A673 (cell line): ENCODE results near the gene SGCD. TPM values are rescaled to one million over a fixed set of nuclear protein-coding genes. Genes with fewer than 3 reads are reported as not detected.

ENCODE experiments used
- BruUV-seq: library from RNA; stranded (reverse); fragments of 400-500 nt; replicated peaks from 2 replicates; lab custom pipeline; 2021; lab: Mats Ljungman, UMichigan
- CTCF ChIA-PET: fragments of 300-600 bp; sonication (Branson Sonifier 250); formaldehyde crosslinking; loops from one replicate; lab custom pipeline; 2022; ENCODE audit warnings: antibody characterized with exemption; lab: Charles Lee
- POLR2A ChIA-PET: fragments of 300-600 bp; sonication (Branson Sonifier 250); formaldehyde crosslinking; loops from one replicate; lab custom pipeline; 2022; ENCODE audit warnings: antibody characterized with exemption; ENCODE audit not compliant: low non-redundant PET; lab: Charles Lee
- DNase-seq: peaks from one replicate; pipeline ENCODE4 v3.0.0-alpha.2; 2015; ENCODE audit warnings: low spot score
- H3K27ac ChIP-seq: fragments of 200-600 bp; sonication (generic); 2 replicates; pipeline ENCODE4 v1.5.1; 2016; ENCODE audit warnings: mixed run types, low read depth, mild to moderate bottlenecking, mixed read lengths, antibody characterized with exemption, low read length; ENCODE audit not compliant: poor library complexity, severe bottlenecking
- H3K27me3 ChIP-seq: fragments of 200-600 bp; sonication (generic); replicated peaks from 2 replicates; pipeline ENCODE4 v1.6.1; 2017; ENCODE audit warnings: mixed run types, low read depth, mild to moderate bottlenecking, mixed read lengths, antibody characterized with exemption, low read length; ENCODE audit not compliant: insufficient read depth, poor library complexity
- H3K36me3 ChIP-seq: fragments of 200-600 bp; sonication (generic); 2 replicates; pipeline ENCODE4 v1.6.1; 2016; ENCODE audit warnings: mixed run types, mild to moderate bottlenecking, mixed read lengths, antibody characterized with exemption, low read length; ENCODE audit not compliant: insufficient read depth, poor library complexity, severe bottlenecking
- H3K4me1 ChIP-seq: fragments of 200-600 bp; sonication (generic); 2 replicates; pipeline ENCODE4 v1.6.1; 2017; ENCODE audit warnings: mixed run types, mild to moderate bottlenecking, mixed read lengths, antibody characterized with exemption, low read length; ENCODE audit not compliant: insufficient read depth, poor library complexity, severe bottlenecking
- H3K4me3 ChIP-seq: fragments of 200-600 bp; sonication (generic); 2 replicates; pipeline ENCODE4 v1.5.1; 2016; ENCODE audit warnings: low read depth, mixed run types, mild to moderate bottlenecking, mixed read lengths, low read length; ENCODE audit not compliant: poor library complexity, severe bottlenecking
- H3K9me3 ChIP-seq: fragments of 200-600 bp; sonication (generic); 2 replicates; pipeline ENCODE4 v1.6.1; 2016; ENCODE audit warnings: mixed run types, low read depth, mild to moderate bottlenecking, mixed read lengths, antibody characterized with exemption, low read length; ENCODE audit not compliant: poor library complexity, severe bottlenecking
- EZH2 ChIP-seq: fragments of 200-600 bp; sonication (generic); IDR thresholded peaks from 2 replicates; pipeline ENCODE4 v1.6.1; 2017; ENCODE audit warnings: borderline replicate concordance, low read depth, mild to moderate bottlenecking, mixed read lengths, antibody characterized with exemption, low read length; ENCODE audit not compliant: poor library complexity, severe bottlenecking
- intact Hi-C: fragments of 100-400 bp; cut with micrococcal nuclease; formaldehyde crosslinking; loops from one replicate; pipeline ENCODE4 v1.10.0; 2022; ENCODE audit not compliant: unreplicated experiment
- total RNA-seq: library from RNA; stranded (reverse); gene quantifications from 2 replicates; pipeline ENCODE4 v1.2.3, GENCODE V29; 2021
- TF ChIP-seq, protein P1 (sequence below): fragments of 300-800, 200-600 bp; sonication (generic); conservative IDR thresholded peaks from 2 replicates; pipeline ENCODE4 v1.5.1; 2017; ENCODE audit warnings: low read depth, mild to moderate bottlenecking, antibody characterized with exemption, low read length, moderate library complexity, mixed read lengths

Gene SGCD
- total RNA-seq, 1 experiment from 2014 or later: 0.17 TPM

GRCh38 chr5:156680831-156681230, 353.9 kb downstream of the SGCD start:
- ChIA-PET POLR2A (no interaction called here), CTCF (no interaction called here)
- Histone ChIP-seq H3K36me3 (no peaks in the 10 kb centered on the region), H3K27me3 (no peaks in the 10 kb centered on the region), H3K4me3 (no peak overlapping the region), H3K9me3 (no peaks in the 10 kb centered on the region), H3K4me1 (no peaks in the 10 kb centered on the region), H3K27ac (no peak overlapping the region)
- TF ChIP-seq, protein P1, sequence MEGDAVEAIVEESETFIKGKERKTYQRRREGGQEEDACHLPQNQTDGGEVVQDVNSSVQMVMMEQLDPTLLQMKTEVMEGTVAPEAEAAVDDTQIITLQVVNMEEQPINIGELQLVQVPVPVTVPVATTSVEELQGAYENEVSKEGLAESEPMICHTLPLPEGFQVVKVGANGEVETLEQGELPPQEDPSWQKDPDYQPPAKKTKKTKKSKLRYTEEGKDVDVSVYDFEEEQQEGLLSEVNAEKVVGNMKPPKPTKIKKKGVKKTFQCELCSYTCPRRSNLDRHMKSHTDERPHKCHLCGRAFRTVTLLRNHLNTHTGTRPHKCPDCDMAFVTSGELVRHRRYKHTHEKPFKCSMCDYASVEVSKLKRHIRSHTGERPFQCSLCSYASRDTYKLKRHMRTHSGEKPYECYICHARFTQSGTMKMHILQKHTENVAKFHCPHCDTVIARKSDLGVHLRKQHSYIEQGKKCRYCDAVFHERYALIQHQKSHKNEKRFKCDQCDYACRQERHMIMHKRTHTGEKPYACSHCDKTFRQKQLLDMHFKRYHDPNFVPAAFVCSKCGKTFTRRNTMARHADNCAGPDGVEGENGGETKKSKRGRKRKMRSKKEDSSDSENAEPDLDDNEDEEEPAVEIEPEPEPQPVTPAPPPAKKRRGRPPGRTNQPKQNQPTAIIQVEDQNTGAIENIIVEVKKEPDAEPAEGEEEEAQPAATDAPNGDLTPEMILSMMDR: no peak
- TF ChIP-seq EZH2: no peak
- DNase-seq: no peak
- no TSS peak for BruUV-seq
- intact Hi-C loops: no loop called here

GRCh38 chr5:156681265-156681664, 354.3 kb downstream of the SGCD start:
- TF ChIP-seq, protein P1: no peak
- TF ChIP-seq EZH2: no peak
- Histone ChIP-seq H3K9me3 (no peaks in the 10 kb centered on the region), H3K36me3 (no peaks in the 10 kb centered on the region), H3K4me1 (no peaks in the 10 kb centered on the region), H3K27ac (no peak overlapping the region), H3K4me3 (no peak overlapping the region), H3K27me3 (no peaks in the 10 kb centered on the region)
- intact Hi-C loops: no loop called here
- no TSS peak for BruUV-seq
- POLR2A ChIA-PET: no interaction called here
- CTCF ChIA-PET: no interaction called here
- DNase-seq: no peak

DNA sequence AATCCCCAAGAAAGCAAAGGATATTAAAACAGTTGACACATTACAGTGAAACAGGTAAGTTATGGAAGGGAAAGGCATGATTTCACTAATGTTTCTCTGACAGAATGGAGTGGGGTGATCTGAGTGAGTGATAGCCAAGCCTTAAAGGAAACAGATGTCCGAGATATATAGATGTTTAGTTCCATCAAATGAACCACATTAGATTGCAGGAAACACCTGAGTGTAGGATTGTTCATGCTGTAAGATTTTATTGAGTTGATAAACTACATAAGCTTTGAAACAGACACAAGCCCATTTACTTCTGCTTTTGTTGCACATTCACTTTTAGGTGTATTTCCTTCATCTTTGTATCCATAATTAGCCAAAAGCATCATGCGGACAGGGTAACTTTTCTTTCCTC, 356.0 kb downstream of the SGCD start:
- TF ChIP-seq, protein P1: no peak
- no peak for TF ChIP-seq EZH2
- Histone ChIP-seq H3K4me3 (no peak overlapping the region), H3K27ac (no peak overlapping the region), H3K4me1 (no peaks in the 10 kb centered on the region), H3K27me3 (no peaks in the 10 kb centered on the region), H3K36me3 (no peaks in the 10 kb centered on the region), H3K9me3 (no peaks in the 10 kb centered on the region)
- ChIA-PET CTCF (no interaction called here), POLR2A (no interaction called here)
- no peak for DNase-seq
- no TSS peak for BruUV-seq
- intact Hi-C loops: no loop called here
